HepG2 (cell line): Measurements from ENCODE around the gene FOXA3. TPM values are rescaled to one million over a fixed set of nuclear protein-coding genes. Genes with fewer than 3 reads are reported as not detected.

Experiments used
- ARNTL ChIP-seq: sonication (generic); formaldehyde crosslinking; IDR thresholded peaks from 2 replicates; pipeline ENCODE4 v1.4.0; 2020; ENCODE audit warnings: mild to moderate bottlenecking, missing genetic modification reagents
- BRD4 ChIP-seq: sonication (generic); formaldehyde crosslinking; IDR thresholded peaks from 2 replicates; pipeline ENCODE4 v1.4.0; 2020; ENCODE audit warnings: missing genetic modification reagents
- DNMT3B ChIP-seq: conservative IDR thresholded peaks from 2 replicates; pipeline ENCODE4 v1.6.1; 2016; ENCODE audit warnings: missing biosample characterization, control low read depth
- DR1 ChIP-seq: sonication (generic); formaldehyde crosslinking; IDR thresholded peaks from 2 replicates; pipeline ENCODE4 v1.8.0; 2021; ENCODE audit warnings: mild to moderate bottlenecking, missing genetic modification reagents, inconsistent platforms
- KDM1A ChIP-seq: IDR thresholded peaks from 2 replicates; pipeline ENCODE4 v1.6.1; 2016; ENCODE audit warnings: missing compliant biosample characterization
- SAP130 ChIP-seq: IDR thresholded peaks from 2 replicates; pipeline ENCODE4 v1.6.1; 2016; ENCODE audit warnings: low read depth
- SIX1 ChIP-seq: sonication (generic); formaldehyde crosslinking; IDR thresholded peaks from 2 replicates; pipeline ENCODE4 v1.4.0; 2020; ENCODE audit warnings: missing genetic modification reagents, borderline replicate concordance
- SOX6 ChIP-seq, 2 experiments: fragments of 450-650 bp in 1 of 2; sonication (generic) in 1 of 2; formaldehyde crosslinking in 1 of 2; IDR thresholded peaks; 2 replicates each; pipeline versions ENCODE4 v1.4.0 to v1.6.1; 2017 to 2020; ENCODE audit warnings: antibody characterized with exemption in 1 of 2, mild to moderate bottlenecking in 1 of 2, missing genetic modification reagents in 1 of 2
- ZFAT ChIP-seq: sonication (generic); formaldehyde crosslinking; conservative IDR thresholded peaks from 2 replicates; pipeline ENCODE4 v1.8.1; 2023; ENCODE audit warnings: missing genetic modification reagents, inconsistent platforms
- ZNF121 ChIP-seq: sonication (generic); formaldehyde crosslinking; IDR thresholded peaks from 2 replicates; pipeline ENCODE4 v1.5.0; 2020; ENCODE audit warnings: mild to moderate bottlenecking, missing genetic modification reagents
- ZNF205 ChIP-seq: IDR thresholded peaks from 2 replicates; pipeline ENCODE4 v1.6.1; 2018; ENCODE audit warnings: missing biosample characterization, missing genetic modification reagents
- ZNF543 ChIP-seq: sonication (generic); formaldehyde crosslinking; IDR thresholded peaks from 2 replicates; pipeline ENCODE4 v1.4.0; 2020; ENCODE audit warnings: mild to moderate bottlenecking, missing genetic modification reagents
- ZNF746 ChIP-seq: sonication (generic); formaldehyde crosslinking; IDR thresholded peaks from 2 replicates; pipeline ENCODE4 v1.8.0; 2022; ENCODE audit warnings: mild to moderate bottlenecking, missing genetic modification reagents
- ZNF777 ChIP-seq: sonication (generic); formaldehyde crosslinking; IDR thresholded peaks from 2 replicates; pipeline ENCODE4 v1.4.0; 2020; ENCODE audit warnings: missing genetic modification reagents
- ZNF788 ChIP-seq: sonication (generic); formaldehyde crosslinking; IDR thresholded peaks from 2 replicates; pipeline ENCODE4 v1.5.0; 2020; ENCODE audit warnings: mild to moderate bottlenecking, missing genetic modification reagents, borderline replicate concordance
- ZSCAN30 ChIP-seq: sonication (generic); formaldehyde crosslinking; IDR thresholded peaks from 2 replicates; pipeline ENCODE4 v1.5.0; 2020; ENCODE audit warnings: mild to moderate bottlenecking, missing genetic modification reagents
- polyA plus RNA-seq, 8 experiments: library from polyadenylated mRNA; depleted of rRNA in 3 of 8; stranded (reverse) in 7 of 8; unstranded in 1 of 8; fragments of >200 nt; fragmentation: Illumina TruSeq in 4 of 8; extraction: Trizol in 4 of 8; gene quantifications; 2 replicates each; pipeline versions ENCODE4 v1.2.1 to v1.2.3, GENCODE V29; 2011 to 2016; ENCODE audit warnings: low read depth in 4 of 8, missing spikeins in 1 of 8, mixed read lengths in 1 of 8; ENCODE audit not compliant: insufficient read depth in 1 of 8
- total RNA-seq, 5 experiments: library from RNA; depleted of rRNA; stranded (reverse); fragments of >200 nt; fragmentation: Illumina TruSeq; extraction: Trizol; gene quantifications; 2 replicates each; pipeline ENCODE4 v1.2.3, GENCODE V29; 2016; ENCODE audit warnings: low read depth in 1 of 5
- TF ChIP-seq, protein P1 (sequence below): sonication (generic); formaldehyde crosslinking; conservative IDR thresholded peaks from 2 replicates; pipeline ENCODE4 v1.4.0; 2020; ENCODE audit warnings: missing genetic modification reagents
- TF ChIP-seq, protein P2 (sequence below): sonication (generic); formaldehyde crosslinking; conservative IDR thresholded peaks from 2 replicates; pipeline ENCODE4 v1.4.0; 2020; ENCODE audit warnings: missing genetic modification reagents
- TF ChIP-seq, protein P3 (sequence below): sonication (generic); formaldehyde crosslinking; IDR thresholded peaks from 2 replicates; pipeline ENCODE4 v1.8.1; 2023; ENCODE audit warnings: mild to moderate bottlenecking, missing genetic modification reagents
- TF ChIP-seq, protein P4 (sequence below): sonication (generic); formaldehyde crosslinking; IDR thresholded peaks from 2 replicates; pipeline ENCODE4 v1.5.1; 2020; ENCODE audit warnings: missing genetic modification reagents, mild to moderate bottlenecking, borderline replicate concordance
- TF ChIP-seq, protein P5 (sequence below): IDR thresholded peaks from 2 replicates; pipeline ENCODE4 v1.6.1; 2012; ENCODE audit warnings: low read length, improper control_type of control experiment

FOXA3 gene
- total and polyA plus RNA-seq, 2 of the 13 experiments (the other 11 are each of a cell fraction or from before 2014, with no cell fraction given) = 29.8 to 47.6 TPM

DNA sequence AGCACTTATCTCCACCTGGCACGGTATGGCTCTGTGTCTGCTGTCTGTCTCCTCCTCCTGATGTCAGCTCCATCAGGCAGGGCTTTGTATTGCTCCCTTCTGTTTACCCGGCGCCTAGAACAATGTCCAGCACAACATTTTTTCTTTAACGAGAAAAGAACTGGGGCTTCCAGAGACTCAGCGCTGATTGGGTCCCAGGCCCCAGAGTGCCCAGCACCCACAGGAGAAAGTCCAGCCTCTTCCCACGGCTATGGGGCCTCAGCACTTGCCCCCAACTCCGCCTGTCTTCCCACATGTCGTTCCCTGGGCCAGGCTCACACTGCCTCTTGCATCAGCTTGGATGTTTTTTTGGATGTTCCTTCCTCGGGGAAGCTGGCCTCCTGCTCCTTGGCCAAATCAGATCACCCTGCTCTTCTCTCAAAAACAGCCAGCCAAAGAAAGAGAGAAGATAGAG, 31.4 kb downstream of the FOXA3 start (continued):
- TF ChIP-seq, protein P1, sequence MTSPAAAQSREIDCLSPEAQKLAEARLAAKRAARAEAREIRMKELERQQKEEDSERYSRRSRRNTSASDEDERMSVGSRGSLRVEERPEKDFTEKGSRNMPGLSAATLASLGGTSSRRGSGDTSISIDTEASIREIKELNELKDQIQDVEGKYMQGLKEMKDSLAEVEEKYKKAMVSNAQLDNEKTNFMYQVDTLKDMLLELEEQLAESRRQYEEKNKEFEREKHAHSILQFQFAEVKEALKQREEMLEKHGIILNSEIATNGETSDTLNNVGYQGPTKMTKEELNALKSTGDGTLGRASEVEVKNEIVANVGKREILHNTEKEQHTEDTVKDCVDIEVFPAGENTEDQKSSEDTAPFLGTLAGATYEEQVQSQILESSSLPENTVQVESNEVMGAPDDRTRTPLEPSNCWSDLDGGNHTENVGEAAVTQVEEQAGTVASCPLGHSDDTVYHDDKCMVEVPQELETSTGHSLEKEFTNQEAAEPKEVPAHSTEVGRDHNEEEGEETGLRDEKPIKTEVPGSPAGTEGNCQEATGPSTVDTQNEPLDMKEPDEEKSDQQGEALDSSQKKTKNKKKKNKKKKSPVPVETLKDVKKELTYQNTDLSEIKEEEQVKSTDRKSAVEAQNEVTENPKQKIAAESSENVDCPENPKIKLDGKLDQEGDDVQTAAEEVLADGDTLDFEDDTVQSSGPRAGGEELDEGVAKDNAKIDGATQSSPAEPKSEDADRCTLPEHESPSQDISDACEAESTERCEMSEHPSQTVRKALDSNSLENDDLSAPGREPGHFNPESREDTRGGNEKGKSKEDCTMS = no peak
- TF ChIP-seq ZNF543 (CRISPR knock-in tag) (0 out of 2 replicates have a peak, but pooled peaks have one; percentile 31), SAP130 (CRISPR knock-in tag) (peak; percentile 59; the same call in 1 of the 2 replicates), KDM1A (CRISPR knock-in tag) (no peak), ZNF777 (CRISPR knock-in tag) (no peak), ZNF205 (CRISPR knock-in tag) (0 out of 2 replicates have a peak, but pooled peaks have one; percentile 24), ZSCAN30 (CRISPR knock-in tag) (no peak), SIX1 (no peak), SOX6 (IDR thresholded peaks at IDR 0.05) (no peak), SOX6 (CRISPR knock-in tag; IDR thresholded peaks at IDR 0.05) (peak; percentile 95), DR1 (CRISPR knock-in tag) (no peak), DNMT3B (CRISPR knock-in tag) (0 out of 2 replicates have a peak, but pooled peaks have one; percentile 28), BRD4 (CRISPR knock-in tag) (no peak), ZNF788 (peak; percentile 17; the same call in 1 of the 2 replicates), ZNF746 (CRISPR knock-in tag) (no peak), ZFAT (CRISPR knock-in tag) (no peak), ARNTL (no peak), ZNF121 (CRISPR knock-in tag) (peak; percentile 98)
- TF ChIP-seq, protein P2, sequence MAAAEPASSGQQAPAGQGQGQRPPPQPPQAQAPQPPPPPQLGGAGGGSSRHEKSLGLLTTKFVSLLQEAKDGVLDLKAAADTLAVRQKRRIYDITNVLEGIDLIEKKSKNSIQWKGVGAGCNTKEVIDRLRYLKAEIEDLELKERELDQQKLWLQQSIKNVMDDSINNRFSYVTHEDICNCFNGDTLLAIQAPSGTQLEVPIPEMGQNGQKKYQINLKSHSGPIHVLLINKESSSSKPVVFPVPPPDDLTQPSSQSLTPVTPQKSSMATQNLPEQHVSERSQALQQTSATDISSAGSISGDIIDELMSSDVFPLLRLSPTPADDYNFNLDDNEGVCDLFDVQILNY (CRISPR knock-in tag) = no peak
- TF ChIP-seq, protein P3, sequence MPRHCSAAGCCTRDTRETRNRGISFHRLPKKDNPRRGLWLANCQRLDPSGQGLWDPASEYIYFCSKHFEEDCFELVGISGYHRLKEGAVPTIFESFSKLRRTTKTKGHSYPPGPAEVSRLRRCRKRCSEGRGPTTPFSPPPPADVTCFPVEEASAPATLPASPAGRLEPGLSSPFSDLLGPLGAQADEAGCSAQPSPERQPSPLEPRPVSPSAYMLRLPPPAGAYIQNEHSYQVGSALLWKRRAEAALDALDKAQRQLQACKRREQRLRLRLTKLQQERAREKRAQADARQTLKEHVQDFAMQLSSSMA = no peak
- TF ChIP-seq, protein P4, sequence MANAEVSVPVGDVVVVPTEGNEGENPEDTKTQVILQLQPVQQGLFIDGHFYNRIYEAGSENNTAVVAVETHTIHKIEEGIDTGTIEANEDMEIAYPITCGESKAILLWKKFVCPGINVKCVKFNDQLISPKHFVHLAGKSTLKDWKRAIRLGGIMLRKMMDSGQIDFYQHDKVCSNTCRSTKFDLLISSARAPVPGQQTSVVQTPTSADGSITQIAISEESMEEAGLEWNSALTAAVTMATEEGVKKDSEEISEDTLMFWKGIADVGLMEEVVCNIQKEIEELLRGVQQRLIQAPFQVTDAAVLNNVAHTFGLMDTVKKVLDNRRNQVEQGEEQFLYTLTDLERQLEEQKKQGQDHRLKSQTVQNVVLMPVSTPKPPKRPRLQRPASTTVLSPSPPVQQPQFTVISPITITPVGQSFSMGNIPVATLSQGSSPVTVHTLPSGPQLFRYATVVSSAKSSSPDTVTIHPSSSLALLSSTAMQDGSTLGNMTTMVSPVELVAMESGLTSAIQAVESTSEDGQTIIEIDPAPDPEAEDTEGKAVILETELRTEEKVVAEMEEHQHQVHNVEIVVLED = no peak; the same call in 1 of the 2 replicates
- TF ChIP-seq, protein P5, sequence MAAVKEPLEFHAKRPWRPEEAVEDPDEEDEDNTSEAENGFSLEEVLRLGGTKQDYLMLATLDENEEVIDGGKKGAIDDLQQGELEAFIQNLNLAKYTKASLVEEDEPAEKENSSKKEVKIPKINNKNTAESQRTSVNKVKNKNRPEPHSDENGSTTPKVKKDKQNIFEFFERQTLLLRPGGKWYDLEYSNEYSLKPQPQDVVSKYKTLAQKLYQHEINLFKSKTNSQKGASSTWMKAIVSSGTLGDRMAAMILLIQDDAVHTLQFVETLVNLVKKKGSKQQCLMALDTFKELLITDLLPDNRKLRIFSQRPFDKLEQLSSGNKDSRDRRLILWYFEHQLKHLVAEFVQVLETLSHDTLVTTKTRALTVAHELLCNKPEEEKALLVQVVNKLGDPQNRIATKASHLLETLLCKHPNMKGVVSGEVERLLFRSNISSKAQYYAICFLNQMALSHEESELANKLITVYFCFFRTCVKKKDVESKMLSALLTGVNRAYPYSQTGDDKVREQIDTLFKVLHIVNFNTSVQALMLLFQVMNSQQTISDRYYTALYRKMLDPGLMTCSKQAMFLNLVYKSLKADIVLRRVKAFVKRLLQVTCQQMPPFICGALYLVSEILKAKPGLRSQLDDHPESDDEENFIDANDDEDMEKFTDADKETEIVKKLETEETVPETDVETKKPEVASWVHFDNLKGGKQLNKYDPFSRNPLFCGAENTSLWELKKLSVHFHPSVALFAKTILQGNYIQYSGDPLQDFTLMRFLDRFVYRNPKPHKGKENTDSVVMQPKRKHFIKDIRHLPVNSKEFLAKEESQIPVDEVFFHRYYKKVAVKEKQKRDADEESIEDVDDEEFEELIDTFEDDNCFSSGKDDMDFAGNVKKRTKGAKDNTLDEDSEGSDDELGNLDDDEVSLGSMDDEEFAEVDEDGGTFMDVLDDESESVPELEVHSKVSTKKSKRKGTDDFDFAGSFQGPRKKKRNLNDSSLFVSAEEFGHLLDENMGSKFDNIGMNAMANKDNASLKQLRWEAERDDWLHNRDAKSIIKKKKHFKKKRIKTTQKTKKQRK = no peak
